HG02610 (cell line): Measurements from ENCODE around the gene ZNF891.

ENCODE experiments used
- ATAC-seq: cut with Tn5 transposase; IDR thresholded peaks from one replicate; pipeline ENCODE4 v1.9.1; 2021; ENCODE audit warnings: mild to moderate bottlenecking, moderate library complexity; ENCODE audit not compliant: unreplicated experiment

ZNF891 gene

DNA sequence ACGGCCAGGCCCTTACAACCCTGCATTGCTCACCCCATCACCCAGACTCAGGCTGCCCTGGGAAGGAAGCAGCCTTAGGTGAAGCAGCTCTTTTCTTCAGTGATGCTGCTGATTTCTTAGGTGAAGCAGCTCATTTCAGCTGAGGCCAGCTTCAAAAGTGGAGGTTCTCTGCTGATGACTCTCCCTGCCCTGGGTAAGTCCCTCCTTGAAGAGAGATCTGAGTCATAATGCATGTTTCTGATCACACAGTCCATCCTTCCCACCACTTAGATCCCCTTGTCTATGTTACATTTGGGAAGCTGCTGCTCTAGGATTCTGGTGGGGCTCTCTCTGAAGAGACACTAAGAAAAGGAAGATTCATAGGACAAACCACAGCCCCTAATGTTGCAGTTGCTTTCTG is 66.5 kb downstream of the ZNF891 start:
- ATAC-seq, result no peak

DNA sequence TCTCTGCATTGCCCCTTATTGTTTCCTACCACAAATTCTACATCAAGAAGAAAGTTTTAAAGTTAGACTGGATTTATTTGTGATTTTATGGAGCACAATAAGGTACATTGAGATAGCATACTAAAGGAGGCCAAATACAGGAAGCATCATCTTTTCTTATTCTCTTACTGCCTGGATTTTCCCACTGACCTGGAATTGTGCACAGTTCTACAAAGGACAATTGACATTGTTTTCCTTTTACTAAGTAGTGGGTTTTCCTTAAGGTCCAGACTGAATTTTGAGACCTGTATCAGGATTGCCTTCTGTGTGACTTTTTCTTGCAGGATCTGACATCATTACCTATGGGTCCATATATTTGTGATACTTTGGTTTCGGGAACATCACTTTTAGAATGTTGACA is 68.1 kb downstream of the ZNF891 start:
- ATAC-seq, result no peak

DNA sequence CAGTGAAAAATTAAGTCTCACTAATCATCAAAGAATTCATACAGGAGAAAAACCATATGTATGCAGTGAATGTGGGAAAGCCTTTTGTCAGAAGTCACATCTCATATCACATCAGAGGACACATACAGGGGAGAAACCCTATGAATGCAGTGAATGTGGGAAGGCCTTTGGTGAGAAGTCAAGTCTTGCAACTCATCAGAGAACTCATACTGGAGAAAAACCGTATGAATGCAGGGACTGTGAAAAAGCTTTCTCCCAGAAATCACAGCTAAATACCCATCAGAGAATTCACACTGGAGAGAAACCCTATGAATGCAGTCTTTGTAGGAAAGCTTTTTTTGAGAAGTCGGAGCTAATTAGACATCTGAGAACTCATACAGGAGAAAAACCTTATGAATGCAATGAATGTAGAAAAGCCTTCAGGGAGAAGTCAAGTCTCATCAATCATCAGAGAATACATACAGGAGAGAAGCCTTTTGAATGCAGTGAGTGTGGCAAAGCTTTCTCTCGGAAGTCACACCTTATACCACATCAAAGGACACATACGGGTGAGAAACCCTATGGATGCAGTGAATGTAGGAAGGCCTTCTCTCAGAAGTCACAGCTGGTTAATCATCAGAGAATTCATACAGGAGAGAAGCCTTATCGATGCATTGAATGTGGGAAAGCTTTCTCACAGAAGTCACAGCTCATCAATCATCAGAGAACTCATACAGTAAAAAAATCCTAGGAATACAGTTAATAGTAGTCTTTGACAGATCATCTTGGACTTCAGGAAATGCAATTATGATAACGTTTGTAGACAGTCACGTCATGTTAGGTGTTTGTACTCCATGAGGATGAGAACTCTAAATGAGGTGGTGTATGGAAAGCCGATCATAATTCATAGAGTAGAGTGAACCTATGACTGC is 71.6 kb downstream of the ZNF891 start:
- ATAC-seq, result no peak

DNA sequence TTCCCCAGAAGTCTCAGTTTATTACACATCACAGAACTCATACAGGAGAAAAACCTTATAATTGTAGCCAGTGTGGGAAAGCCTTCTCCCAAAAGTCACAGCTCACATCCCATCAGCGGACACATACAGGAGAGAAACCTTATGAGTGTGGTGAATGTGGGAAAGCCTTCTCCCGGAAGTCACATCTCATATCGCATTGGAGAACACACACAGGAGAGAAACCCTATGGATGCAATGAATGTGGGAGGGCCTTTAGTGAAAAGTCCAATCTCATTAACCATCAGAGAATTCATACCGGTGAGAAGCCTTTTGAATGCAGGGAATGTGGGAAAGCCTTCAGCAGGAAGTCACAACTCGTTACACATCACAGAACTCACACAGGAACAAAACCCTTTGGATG is 72.6 kb downstream of the ZNF891 start:
- no peak for ATAC-seq
